Measurements from ENCODE around the gene PCTP.

DNA sequence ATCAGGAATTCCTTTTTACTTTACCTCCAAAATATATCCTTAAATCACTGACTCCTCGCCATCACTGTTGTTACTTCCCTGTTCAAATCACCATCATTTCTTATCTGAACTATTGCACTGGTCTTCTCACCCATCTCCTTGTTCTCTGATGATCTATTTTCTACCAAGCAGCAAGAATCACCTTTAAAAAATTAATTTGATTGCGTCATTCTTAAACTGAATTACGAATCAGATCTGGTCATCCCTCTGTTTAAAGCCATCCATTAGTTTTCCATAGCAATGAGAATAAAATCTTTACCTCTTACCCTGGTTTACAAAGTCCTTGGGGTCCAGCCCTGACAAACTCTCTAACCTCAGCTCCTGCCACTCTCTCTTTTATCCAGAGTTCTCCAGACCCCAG lies 14.6 kb downstream of the PCTP start:
- TF ChIP-seq, protein P1, sequence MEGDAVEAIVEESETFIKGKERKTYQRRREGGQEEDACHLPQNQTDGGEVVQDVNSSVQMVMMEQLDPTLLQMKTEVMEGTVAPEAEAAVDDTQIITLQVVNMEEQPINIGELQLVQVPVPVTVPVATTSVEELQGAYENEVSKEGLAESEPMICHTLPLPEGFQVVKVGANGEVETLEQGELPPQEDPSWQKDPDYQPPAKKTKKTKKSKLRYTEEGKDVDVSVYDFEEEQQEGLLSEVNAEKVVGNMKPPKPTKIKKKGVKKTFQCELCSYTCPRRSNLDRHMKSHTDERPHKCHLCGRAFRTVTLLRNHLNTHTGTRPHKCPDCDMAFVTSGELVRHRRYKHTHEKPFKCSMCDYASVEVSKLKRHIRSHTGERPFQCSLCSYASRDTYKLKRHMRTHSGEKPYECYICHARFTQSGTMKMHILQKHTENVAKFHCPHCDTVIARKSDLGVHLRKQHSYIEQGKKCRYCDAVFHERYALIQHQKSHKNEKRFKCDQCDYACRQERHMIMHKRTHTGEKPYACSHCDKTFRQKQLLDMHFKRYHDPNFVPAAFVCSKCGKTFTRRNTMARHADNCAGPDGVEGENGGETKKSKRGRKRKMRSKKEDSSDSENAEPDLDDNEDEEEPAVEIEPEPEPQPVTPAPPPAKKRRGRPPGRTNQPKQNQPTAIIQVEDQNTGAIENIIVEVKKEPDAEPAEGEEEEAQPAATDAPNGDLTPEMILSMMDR (IDR thresholded peaks at IDR 0.05) = no peak
- TF ChIP-seq POLR2AphosphoS5 (IDR thresholded peaks at IDR 0.05) = no peak
- no peak for TF ChIP-seq EP300 (IDR thresholded peaks at IDR 0.05)

Measured in upper lobe of left lung (tissue), 4 donors.